HL-60 (cell line): ENCODE data around the gene KMT5C.

ENCODE experiments used
- CTCF ChIP-seq: IDR thresholded peaks from one replicate; pipeline ENCODE4 v1.5.1; 2011; ENCODE audit warnings: low read length, control low read depth, inconsistent platforms; ENCODE audit not compliant: insufficient read depth
- POLR2AphosphoS5 ChIP-seq: IDR thresholded peaks from 2 replicates; pipeline ENCODE4 v1.6.1; 2012; ENCODE audit warnings: low read depth
- SPI1 ChIP-seq: IDR thresholded peaks from 2 replicates; pipeline ENCODE4 v1.6.1; 2012; ENCODE audit warnings: low read depth, mild to moderate bottlenecking, borderline replicate concordance

GRCh38 chr19:55305983-55306562 lies 33.6 kb upstream of the KMT5C start:
- TF ChIP-seq CTCF (no peak), POLR2AphosphoS5 (no peak), SPI1 (no peak)
